SW 1271 (cell line): ENCODE data around the gene MRPS34.
"Not testable (repeated sequence)": the region's sequence is repeated elsewhere in the genome, so short reads cannot be mapped to it uniquely, and the experiment has no call there.

ENCODE experiments used
- DNase-seq, 2 experiments: peaks; one replicate each; lab custom pipeline; 2025; lab: John Stamatoyannopoulos, UW

Gene MRPS34

DNA sequence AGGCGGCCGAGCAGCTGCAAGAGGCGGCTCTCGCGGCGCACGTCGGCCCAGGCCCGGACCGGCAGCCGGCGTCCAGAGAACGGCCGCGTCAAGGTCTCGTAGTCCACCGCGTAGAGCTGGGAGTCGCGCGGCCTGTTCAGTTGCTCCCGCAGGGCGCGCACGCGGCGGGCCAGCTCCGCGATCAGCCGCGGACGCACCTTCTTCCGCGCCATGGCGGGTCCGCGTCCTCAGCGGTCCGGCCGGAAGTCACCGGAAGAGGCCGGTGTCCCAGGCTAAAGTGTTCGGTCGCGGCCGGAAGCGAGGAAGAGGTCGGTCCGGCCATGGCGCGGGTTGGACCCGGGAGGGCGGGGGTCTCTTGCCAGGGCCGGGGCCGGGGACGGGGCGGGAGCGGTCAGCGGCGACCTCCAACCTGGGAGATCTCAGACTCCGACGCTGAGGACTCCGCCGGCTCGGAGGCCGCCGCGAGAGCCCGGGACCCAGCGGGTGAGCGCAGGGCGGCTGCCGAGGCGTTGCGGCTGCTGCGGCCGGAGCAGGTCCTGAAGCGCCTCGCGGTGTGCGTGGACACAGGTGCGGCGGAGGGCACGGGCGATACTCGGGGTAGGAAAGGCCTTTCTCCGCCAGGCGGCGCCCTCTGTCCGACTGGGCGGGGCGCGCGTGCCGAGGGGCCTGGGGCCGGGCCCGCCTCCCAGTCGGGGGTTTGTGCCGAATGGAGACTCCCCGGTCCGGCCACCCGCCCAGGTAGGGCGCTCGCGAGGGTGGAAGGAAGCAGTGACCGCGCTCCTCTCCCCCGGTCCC lies at the start of gene MRPS34:
Gene MRPS34 (minus strand): TSS at position 227 of the 795 bp plus-strand sequence. CDS start 15 bp downstream, at position 212.
- peak in 1 of 2 experiments; percentile 55 for DNase-seq

- DNase-seq = no peak
These were observed 49.1 kb upstream of the MRPS34 start for GRCh38 chr16:1821861-1822611.

GRCh38 chr16:1820946-1821290 lies 48.0 kb upstream of the MRPS34 start:
- no peak for DNase-seq

DNA sequence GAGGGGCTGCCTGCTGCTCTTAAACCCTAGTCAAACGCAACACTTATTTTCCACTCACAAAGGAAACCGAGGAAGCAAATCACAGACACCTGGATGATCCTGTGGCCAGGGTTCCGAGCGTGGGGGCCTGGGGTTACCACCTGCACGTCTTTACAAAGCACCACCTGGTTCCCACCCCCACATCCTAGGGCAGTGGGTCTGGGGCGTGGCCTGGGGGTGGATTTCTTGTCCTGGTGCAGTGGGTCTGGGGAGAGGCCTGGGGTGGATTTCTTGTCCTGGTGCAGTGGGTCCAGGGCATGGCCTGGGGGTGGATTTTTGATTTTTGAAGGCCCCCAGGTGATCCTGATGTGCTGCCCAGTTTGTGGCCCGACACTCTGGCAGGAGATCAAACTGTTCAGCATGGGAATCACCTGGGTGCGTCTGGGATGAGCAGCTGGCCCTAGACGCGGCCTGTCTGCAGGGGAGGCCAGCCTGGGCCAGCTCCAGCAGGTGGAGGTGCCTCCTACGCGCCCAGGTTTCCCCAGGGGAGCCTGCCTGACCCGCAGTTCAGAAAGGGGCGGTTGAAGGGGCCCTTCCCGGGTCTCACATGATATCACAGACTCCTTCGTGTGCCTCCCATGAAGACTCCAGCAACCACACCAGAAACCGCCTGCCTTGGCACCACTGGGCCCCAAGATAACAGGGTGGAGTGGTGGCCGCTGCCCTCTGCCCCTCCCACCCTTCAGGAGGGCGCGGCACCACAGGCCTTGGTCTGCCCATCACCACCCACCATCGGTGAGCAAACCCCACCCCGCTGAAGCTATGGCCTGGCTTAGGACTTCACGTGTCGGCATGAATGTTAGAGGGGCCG lies 47.4 kb upstream of the MRPS34 start:
- no peak for DNase-seq

DNA sequence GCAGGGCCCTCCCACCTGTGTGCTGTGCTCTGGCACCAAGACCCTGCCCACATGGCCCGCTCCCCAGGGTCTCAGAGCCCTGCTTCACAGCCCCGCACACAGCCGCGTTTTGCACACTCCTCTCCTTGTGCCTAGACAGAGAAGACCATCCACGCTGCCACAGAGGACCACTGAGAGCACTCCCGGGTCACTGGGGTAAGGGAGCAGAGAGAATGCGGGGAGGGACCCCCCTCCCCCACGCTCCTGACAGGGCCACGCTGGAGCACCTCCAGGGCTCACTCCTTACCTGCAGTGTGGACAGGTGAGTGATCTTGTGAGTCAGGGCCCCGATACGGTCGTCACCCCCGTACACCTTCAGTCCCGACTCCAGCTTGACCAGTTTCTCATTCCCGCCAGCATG lies 46.7 kb upstream of the MRPS34 start:
- no peak for DNase-seq

DNA sequence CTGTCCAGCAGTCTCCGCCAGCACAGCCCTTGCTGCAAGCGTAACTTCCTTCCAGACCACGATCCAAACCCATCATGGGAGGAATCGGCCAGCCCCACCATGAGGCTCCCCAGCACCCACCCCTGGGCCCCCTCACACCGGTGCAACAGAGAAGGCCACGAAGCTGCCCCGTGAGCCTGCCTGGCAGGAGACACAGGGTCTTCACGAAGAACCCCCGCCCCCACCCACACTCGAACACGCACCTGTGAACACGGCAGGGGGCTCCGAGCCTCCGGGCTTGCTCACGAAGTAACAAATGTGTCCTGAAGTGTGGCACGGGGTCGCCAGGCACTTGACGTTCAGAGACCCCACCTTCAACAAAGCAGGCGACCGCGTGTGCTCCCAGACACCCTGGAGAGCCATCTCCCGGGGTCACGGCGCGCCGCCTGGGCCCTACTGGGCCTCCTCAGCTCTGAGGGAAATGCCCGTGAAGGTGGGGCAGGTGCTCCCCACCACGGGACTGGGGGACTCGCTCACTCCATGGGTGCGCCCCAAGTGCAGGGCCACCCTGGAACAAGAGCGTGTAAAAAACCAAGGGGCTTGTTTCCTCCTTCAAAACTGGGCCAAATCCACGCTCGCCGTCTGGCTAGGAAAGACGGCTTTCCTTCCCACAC lies 46.1 kb upstream of the MRPS34 start:
- no peak for DNase-seq

DNA sequence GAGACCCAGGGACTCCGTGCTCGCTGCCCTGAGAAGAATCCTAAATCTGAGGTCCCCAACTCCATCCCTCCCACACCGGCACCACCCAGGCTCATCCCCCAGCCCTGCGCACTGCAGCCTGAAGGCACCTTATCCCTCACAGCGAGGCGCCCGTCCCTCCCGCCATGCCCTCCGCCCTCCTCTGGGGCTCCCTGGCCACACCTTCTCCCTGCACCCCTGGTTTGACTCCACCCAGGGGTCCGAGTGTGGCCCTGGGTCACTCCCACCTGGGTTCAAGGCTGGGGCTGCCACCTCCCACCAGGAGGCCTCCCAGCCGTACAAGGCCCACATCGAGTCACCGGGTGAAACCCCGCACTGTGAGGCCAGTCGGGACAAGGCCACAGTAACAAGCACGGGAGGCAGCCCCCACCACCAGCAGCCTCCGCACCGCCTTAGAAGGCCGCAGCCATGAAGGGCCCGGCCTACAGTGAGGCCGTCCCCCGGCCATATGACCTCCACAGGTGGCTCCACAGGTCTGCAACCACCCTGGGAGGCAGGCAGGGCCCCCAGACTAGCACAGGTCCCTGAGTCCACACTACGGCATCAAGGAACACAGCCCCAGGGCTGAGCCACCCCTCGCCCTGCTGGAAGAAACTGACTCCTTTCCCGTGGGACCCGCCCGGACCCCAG lies 45.4 kb upstream of the MRPS34 start:
- no peak for DNase-seq

DNA sequence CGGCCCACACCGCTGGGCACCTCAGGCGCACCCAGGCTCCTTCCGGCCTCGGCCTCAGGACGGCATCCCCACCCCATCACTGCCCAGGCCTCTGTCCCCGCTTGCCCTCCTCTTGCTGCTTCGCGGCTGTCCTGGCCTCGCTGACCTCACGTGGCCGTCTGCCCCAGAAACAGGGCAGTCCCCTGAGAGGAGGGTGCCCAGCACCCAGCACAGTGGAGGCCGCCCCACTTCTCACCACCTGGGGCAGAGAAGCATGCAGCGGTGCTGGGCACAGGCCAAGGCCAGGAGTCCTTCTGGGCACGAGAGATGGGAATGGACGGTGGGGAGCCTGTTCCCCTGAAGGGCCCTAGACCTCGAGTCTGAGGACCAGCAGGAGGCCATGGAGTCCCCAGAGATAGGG lies 44.8 kb upstream of the MRPS34 start:
- DNase-seq = no peak

- DNase-seq = no peak
These were observed 44.3 kb upstream of the MRPS34 start for GRCh38 chr16:1817276-1817589.

DNA sequence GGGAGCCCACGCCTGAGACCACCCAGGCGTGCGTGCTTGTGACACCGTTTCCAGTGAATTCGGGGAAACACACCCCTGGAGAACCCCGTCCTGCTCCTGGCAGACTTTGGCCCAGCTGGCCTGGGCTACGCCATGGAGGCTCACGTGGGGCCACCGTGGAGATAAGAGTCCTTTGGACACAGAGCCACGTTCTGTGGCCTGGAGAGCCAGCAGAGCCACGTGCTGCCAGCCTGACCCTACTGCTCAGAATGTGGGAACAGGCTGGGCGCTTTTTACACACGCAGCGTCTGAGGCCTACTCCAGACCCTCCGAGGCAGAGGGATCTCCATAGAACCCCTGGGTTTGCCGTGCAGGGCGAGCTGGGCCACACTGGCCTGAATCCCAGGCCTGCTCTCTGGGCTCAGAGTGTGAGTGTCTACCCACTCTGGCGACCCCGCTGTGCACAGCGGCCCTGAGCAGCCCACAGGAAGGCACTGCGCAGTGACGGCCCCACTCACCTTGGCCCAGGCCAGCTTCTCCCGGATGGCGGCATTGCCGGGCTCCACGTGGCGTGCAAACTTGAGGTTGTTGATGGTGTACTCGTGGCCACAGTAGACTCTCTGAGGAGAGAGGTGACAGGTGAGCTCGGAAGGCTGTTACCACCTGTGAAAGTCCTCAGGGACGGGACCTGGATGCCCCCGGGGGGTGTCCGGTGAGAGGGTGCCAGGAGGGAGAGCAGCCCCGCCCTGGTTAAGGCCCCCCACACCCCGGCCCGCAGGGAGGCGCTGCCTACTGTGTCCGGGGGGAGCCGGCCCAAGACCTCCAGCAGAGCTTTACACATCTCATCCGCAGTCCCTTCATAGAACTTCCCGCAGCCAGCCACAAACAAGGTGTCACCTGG lies 43.7 kb upstream of the MRPS34 start:
- no peak for DNase-seq

DNA sequence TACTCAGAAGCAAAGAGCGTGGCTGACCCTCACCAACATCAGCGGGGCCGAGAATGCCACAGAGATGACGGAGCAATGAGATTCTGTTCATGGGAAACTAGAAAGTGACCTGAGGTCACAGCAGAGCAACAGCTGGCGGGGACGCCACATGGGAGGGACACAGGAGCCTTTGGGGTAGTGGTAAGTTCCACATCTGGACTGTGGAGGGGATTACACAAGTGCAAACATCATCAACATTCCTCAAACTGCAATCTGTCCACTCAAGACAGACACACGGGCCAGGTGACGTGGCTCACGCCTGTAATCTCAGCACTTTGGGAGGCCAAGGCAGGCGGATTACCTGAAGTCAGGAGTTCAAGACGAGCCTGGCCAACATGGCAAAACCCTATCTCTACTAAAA lies 42.5 kb upstream of the MRPS34 start:
- DNase-seq = no peak

DNA sequence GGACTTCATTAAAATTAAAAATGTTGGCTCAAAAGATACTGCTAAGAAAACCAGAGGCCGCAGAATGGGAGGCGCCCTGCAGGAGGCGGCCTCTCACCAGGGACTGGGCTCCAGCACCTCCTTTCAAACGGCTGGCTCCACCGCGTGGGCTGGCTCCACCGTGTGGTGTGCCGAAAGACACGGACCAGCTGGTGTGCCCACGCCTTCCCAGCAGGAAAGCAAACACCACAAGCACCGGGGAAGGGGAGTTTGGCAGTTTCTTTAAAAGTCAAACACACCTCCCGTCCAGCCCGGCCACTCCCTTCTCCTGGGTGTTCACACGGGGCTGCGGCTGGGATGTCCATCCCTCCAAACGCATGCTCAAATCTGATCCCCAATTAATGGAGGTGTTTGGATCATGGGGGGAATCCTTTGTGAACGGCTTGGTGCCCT lies 39.8 kb upstream of the MRPS34 start:
- no peak for DNase-seq

DNA sequence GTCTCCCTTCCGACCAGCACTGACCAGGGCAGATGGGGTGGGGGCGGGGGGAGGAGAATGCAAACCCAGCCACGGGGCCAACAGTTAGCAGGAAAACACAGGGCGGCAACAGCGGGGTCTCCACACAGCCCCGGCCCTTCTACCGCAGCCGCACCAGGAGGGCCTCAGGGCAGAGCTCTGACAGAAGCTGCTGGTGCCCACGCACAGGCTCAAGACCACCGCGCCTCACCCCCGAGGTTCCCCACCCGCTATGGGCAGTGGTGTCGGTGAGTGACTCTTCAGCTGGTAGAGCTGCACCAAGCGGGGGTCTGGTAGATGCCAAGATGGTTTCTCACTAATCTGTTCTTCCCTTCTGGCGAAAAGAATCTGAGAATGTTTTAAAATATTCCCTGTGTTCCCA lies 37.6 kb upstream of the MRPS34 start:
- no peak for DNase-seq

- DNase-seq = no peak
These were observed 37.2 kb upstream of the MRPS34 start for GRCh38 chr16:1810106-1810505.

DNA sequence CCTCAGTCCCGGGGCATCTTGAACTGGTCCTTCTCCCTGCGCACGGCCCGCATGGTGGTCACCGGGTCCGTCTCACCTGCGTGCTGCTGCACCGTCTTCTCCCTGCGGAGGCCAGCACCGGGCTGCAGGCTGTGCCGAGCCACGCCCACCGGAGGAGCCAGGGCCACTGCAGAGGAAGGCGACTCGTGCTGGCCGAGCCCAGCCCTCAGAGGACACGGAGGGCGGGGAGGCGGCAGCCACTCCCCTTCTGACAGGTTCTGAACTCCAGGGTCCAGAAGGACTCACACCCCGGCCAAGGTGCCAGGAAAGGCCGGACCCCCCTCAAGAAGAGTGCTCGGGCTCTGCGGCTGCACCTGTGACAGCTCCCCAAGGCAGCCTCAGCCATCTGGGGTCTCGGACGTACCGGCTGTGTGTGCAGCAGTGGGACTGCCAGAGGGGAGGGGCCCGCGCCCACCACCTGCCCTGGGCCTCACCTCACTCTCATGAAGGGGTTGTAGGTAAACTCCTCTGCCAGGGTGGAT lies 36.4 kb upstream of the MRPS34 start:
- DNase-seq = no peak

DNA sequence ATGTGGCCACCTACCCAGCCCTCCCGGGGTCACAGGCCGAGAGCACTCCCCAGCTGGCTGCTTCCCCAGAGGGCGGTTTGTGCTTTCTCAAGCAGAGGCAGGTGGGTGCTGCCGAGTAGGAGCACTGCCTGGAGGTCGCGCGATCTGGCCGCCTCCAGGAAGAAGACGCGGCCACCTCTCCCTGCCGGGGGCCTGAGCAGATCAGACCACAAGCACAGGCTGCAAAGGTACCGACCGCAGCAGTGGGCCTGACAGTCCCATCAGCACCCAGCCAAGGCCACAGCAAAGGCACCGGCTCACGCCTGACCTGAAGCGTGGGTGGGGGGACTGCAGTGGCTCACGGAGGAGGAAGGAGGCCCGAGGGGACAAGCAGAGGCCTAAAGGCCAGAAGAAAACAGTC lies 35.8 kb upstream of the MRPS34 start:
- DNase-seq = no peak

DNA sequence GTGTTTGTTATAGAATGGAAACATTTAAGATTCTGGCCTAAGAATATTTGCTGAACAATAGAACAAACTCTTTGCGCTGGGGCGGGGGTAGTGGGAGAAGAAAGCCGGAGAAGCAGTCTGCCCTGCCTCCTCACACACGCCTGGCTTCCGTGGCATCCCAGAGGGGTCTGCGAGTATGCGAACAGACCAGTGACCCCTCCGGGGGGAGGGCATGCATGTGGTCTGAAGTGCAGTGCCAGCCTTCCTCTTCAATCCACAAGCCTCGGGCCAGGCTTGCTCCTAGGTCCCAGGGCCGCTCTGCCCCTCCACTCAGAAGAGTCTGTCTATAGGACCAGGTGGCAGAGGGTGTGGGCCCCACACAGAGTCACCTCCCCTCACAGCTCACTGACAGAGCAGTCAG lies 34.7 kb upstream of the MRPS34 start:
- DNase-seq = no peak

DNA sequence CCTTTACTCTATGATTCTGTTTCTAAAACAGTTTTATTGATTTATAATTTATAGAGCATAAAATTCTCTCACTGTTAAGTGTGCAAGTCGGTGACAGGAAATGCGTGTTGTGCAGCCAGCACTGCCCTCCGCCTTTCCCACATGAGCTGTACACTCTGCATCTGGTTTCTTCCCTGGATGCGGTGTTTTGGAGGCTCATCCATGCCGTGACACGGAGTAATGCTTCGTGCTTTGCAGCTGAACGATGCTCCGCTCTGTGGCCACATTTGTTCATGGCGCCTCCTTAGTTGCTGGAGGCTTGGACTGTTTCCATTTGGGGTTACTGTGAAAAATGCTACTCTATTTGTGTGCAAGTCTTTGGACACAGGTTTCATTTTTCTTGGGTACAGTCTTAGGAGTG lies 27.8 kb upstream of the MRPS34 start:
- no peak for DNase-seq

- DNase-seq = not testable (repeated sequence)
These were observed 26.3 kb upstream of the MRPS34 start for GRCh38 chr16:1799263-1799662.

DNA sequence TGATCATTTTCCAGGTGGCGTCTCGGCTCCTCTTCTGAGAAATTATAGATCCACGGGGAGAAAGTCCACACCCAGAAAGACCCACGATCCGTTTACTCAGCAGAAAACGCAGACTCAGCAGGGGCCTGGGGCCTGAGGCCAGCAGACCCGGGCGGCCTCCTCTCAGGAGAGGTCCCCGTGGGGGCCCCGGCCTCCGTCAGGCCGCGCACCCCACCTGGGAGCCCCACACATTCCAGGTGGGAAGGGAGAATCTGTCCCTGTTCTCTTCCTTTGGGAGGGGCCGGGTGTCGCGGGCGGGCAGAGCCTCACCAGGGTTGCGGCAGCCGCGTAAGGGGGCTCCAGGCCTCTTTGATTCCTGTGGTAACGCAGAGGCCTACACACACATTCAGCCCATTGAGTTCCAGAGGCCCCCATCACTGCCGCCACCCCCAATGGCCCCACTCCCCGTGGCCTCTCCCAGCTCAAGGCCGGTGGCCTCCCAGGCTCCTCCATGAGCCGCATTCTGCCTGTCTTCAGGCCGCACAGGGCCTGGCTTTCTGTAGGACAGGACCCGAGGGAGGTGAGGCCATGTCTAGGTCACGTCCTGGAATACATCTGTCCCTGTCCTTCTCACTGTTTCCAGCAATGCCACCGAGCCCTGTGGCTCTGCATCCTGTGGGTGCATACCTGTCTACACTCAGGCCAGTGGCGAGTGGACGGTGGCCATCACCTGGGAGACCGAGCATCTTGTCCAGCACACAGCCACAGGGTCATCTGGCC lies 22.2 kb upstream of the MRPS34 start:
- no peak for DNase-seq
